Mucosa of descending colon (tissue), 3 donors: ENCODE measurements around the gene MAP3K5. TPM values are rescaled to one million over a fixed set of nuclear protein-coding genes. Genes with fewer than 3 reads are reported as not detected.

Experiments used
- ATAC-seq: fragments of 200-7000 bp; cut with Tn5 transposase; one replicate; pipeline ENCODE4 v1.9.1; 2020; ENCODE audit warnings: mild to moderate bottlenecking, moderate library complexity
- DNase-seq, 3 donors: peaks; one replicate each; pipeline ENCODE4 v3.0.0-alpha.2; 2020
- H3K36me3 ChIP-seq: fragments of 200-600 bp; one replicate; pipeline ENCODE4 v1.8.0; 2021; ENCODE audit warnings: low read depth, mild to moderate bottlenecking
- H3K4me1 ChIP-seq: fragments of 200-600 bp; one replicate; pipeline ENCODE4 v1.8.0; 2021; ENCODE audit warnings: low read depth, mild to moderate bottlenecking
- H3K4me3 ChIP-seq: fragments of 200-600 bp; one replicate; pipeline ENCODE4 v1.8.0; 2021; ENCODE audit warnings: mild to moderate bottlenecking
- H3K9me3 ChIP-seq: fragments of 200-600 bp; one replicate; pipeline ENCODE4 v1.8.0; 2021; ENCODE audit warnings: mild to moderate bottlenecking
- CTCF ChIP-seq: fragments of 200-600 bp; IDR thresholded peaks from one replicate; pipeline ENCODE4 v1.8.0; 2022; ENCODE audit warnings: antibody characterized with exemption, mild to moderate bottlenecking
- intact Hi-C, 2 donors: fragments of 100-400 bp; cut with DNase I in 1 of 2; cut with micrococcal nuclease in 1 of 2; formaldehyde crosslinking; loops; one replicate each; pipeline versions ENCODE4 v1.11.0 to v1.11.1; 2022; cut with DNase I, micrococcal nuclease
- total RNA-seq, 3 donors: library from RNA; stranded (reverse); fragmentation: NEBNext Ultra II Directional in 2 of 3; extraction: Animal tissue kit (Norgen Biotek cat#: 25700) in 2 of 3; gene quantifications; one replicate each; pipeline versions ENCODE4 v1.2.1 to v1.2.4, GENCODE V29; 2021 to 2023
- donor health status: DM: no; HTN: no; CAD: no; lungs with moderate emphysema.
- donor health status: DM: no; HTN: no; CAD: no.
- donor health status: DM: no; HTN: yes; CAD: no.

MAP3K5 gene
- total RNA-seq, 3 donors from 2014 or later: 12.6 to 18.2 (median 16.3) TPM

- intact Hi-C loops: no loop called here
- Histone ChIP-seq H3K36me3 (no peaks in the 10 kb centered on the region), H3K4me1 (peaks cover 9% of the 10 kb centered on the region), H3K9me3 (peaks cover 11% of the 10 kb centered on the region), H3K4me3 (no peak overlapping the region)
- no peak for ATAC-seq
- no peak for DNase-seq
- TF ChIP-seq CTCF: no peak
Observed at GRCh38 chr6:136571496-136571895, 220.8 kb downstream of the MAP3K5 start.

GRCh38 chr6:136571065-136571464 lies 221.2 kb downstream of the MAP3K5 start:
- DNase-seq (no peak), ATAC-seq (no peak)
- Histone ChIP-seq H3K36me3 (no peaks in the 10 kb centered on the region), H3K4me3 (no peak overlapping the region), H3K9me3 (peaks cover 11% of the 10 kb centered on the region), H3K4me1 (peaks cover 14% of the 10 kb centered on the region)
- TF ChIP-seq CTCF: no peak
- intact Hi-C loops: no loop called here

GRCh38 chr6:136568129-136568528 lies 224.1 kb downstream of the MAP3K5 start:
- no peak for ATAC-seq
- no peak for TF ChIP-seq CTCF
- H3K4me1 ChIP-seq: peaks cover 21% of the 10 kb centered on the region

GRCh38 chr6:136567688-136568087 lies 224.6 kb downstream of the MAP3K5 start:
- H3K4me1 ChIP-seq: peaks cover 21% of the 10 kb centered on the region
- ATAC-seq: no peak
- peaks cover 11% of the 10 kb centered on the region for H3K9me3 ChIP-seq
- intact Hi-C loops: no loop called here
- DNase-seq: no peak
- TF ChIP-seq CTCF: no peak
- H3K36me3 ChIP-seq: no peaks in the 10 kb centered on the region
- H3K4me3 ChIP-seq: no peak overlapping the region

More at GRCh38 chr6:136568129-136568528, 224.1 kb downstream of the MAP3K5 start:
- intact Hi-C loops: no loop called here
- DNase-seq: no peak
- Histone ChIP-seq H3K36me3 (no peaks in the 10 kb centered on the region), H3K9me3 (peaks cover 11% of the 10 kb centered on the region), H3K4me3 (no peak overlapping the region)

- Histone ChIP-seq H3K9me3 (peaks cover 10% of the 10 kb centered on the region), H3K4me1 (peaks cover 21% of the 10 kb centered on the region), H3K36me3 (no peaks in the 10 kb centered on the region), H3K4me3 (no peak overlapping the region)
- no peak for DNase-seq
- intact Hi-C loops: no loop called here
- ATAC-seq: peak; percentile 73
- TF ChIP-seq CTCF: no peak
Observed at GRCh38 chr6:136566851-136567250, 225.4 kb downstream of the MAP3K5 start.

GRCh38 chr6:136566007-136566487 lies 226.2 kb downstream of the MAP3K5 start:
- intact Hi-C loops: no loop called here
- no peaks in the 10 kb centered on the region for H3K36me3 ChIP-seq
- no peak overlapping the region for H3K4me3 ChIP-seq
- ATAC-seq (peak; percentile 91), DNase-seq (peak; percentile 66 to 77 (median 73))
- H3K9me3 ChIP-seq: peaks cover 2% of the 10 kb centered on the region
- H3K4me1 ChIP-seq: peaks cover 21% of the 10 kb centered on the region
- TF ChIP-seq CTCF: no peak
